ENCODE measurements around the gene PNPLA8. TPM values are rescaled to one million over a fixed set of nuclear protein-coding genes. Genes with fewer than 3 reads are reported as not detected.

Gene PNPLA8
- total and polyA plus RNA-seq, 2 of the 4 experiments (the other 2 are of a cell fraction): 7.0 to 14.5 TPM

GRCh38 chr7:108541478-108541877, 15.5 kb upstream of the PNPLA8 start:
- Histone ChIP-seq H3K27me3 (ENCODE audit: control insufficient read depth, insufficient read depth, low read length) (no peaks in the 10 kb centered on the region), H2AK5ac (ENCODE audit: low read depth, low read length) (no peak overlapping the region), H3K14ac (replicated peaks; ENCODE audit: low read depth, low read length) (no peak overlapping the region), H4K5ac (ENCODE audit: low read depth, low read length) (no peak overlapping the region), H2BK15ac (ENCODE audit: low read depth, low read length) (no peak overlapping the region), H3K4me2 (ENCODE audit: low read depth, low read length) (no peak overlapping the region), H3K36me3 (ENCODE audit: control insufficient read depth, insufficient read depth, low read length) (no peaks in the 10 kb centered on the region), H3K23ac (ENCODE audit: low read depth, low read length) (no peak overlapping the region), H3K27ac (ENCODE audit: insufficient read depth, low read length) (no peak overlapping the region), H3K18ac (ENCODE audit: low read depth, low read length) (no peak overlapping the region), H2AFZ (replicated peaks; ENCODE audit: low read length, poor library complexity) (no peak overlapping the region), H3K9me1 (ENCODE audit: insufficient read depth, low read length) (no peaks in the 10 kb centered on the region), H2BK5ac (ENCODE audit: low read depth, low read length, poor library complexity, severe bottlenecking) (no peak overlapping the region), H2BK20ac (ENCODE audit: low read depth, low read length) (no peak overlapping the region), H3K9me3 (ENCODE audit: control insufficient read depth, insufficient read depth, low read length) (no peaks in the 10 kb centered on the region), H2AK9ac (replicated peaks; ENCODE audit: low read depth, low read length, poor library complexity) (no peak overlapping the region), H3K4ac (ENCODE audit: low read depth, low read length) (no peak overlapping the region), H3K9ac (ENCODE audit: low read depth, low read length) (no peak overlapping the region), H4K91ac (ENCODE audit: insufficient read depth, low read depth, low read length) (no peak overlapping the region), H2BK120ac (ENCODE audit: low read depth, low read length) (no peak overlapping the region), H3K4me3 (ENCODE audit: insufficient read depth, low read depth, low read length) (no peak overlapping the region), H3K56ac (ENCODE audit: extremely low read depth, insufficient read depth, low read length) (no peak overlapping the region), H3K4me1 (ENCODE audit: control insufficient read depth, insufficient read depth, low read length) (no peaks in the 10 kb centered on the region), H3K79me1 (ENCODE audit: low read depth in 1 of 2, low read length in 2 of 2) (no peaks in the 10 kb centered on the region), H4K20me1 (ENCODE audit: insufficient read depth, low read length) (no peaks in the 10 kb centered on the region), H4K8ac (ENCODE audit: low read depth in 2 of 2, low read length in 2 of 2) (no peak overlapping the region)
- in situ Hi-C loops (cut with MboI; ENCODE audit: low sequenced_read_pairs) (no loop called here), dilution Hi-C loops (cut with HindIII; ENCODE audit: low sequenced_read_pairs, unreplicated experiment) (no loop called here), intact Hi-C loops (cut with micrococcal nuclease) (no loop called here)
- no peak for ATAC-seq (ENCODE audit: low read depth)
- WGBS, 2 experiments (ENCODE audit: extremely low coverage in 2 of 2, insufficient read length in 1 of 2): no CpG with 5 or more reads among the region's 2 CpGs
- TF ChIP-seq CEBPB (IDR thresholded peaks at IDR 0.05; ENCODE audit: low read depth, low read length) (no peak), SMC3 (IDR thresholded peaks at IDR 0.05; ENCODE audit: low read depth, low read length) (no peak), NFE2L2 (IDR thresholded peaks at IDR 0.05; ENCODE audit: low read depth, low read length) (no peak), CTCF (conservative IDR thresholded peaks at IDR 0.05; ENCODE audit: low read depth, low read length) (no peak), MAFK (IDR thresholded peaks at IDR 0.05; ENCODE audit: low read depth, low read length) (no peak), USF2 (IDR thresholded peaks at IDR 0.05; ENCODE audit: low read depth, low read length) (no peak), CHD1 (IDR thresholded peaks at IDR 0.05; ENCODE audit: low read depth, low read length) (no peak), MAZ (IDR thresholded peaks at IDR 0.05; ENCODE audit: borderline replicate concordance, low read depth, low read length) (no peak), RFX5 (IDR thresholded peaks at IDR 0.05; ENCODE audit: low read depth, low read length) (no peak), FOS (IDR thresholded peaks at IDR 0.05; ENCODE audit: low read depth, low read length) (no peak), POLR2A (IDR thresholded peaks at IDR 0.05; ENCODE audit: low read depth, low read length) (no peak), ELK1 (IDR thresholded peaks at IDR 0.05; ENCODE audit: borderline replicate concordance, low read depth, low read length) (no peak), RCOR1 (IDR thresholded peaks at IDR 0.05; ENCODE audit: insufficient replicate concordance, low read length) (no peak), BHLHE40 (IDR thresholded peaks at IDR 0.05; ENCODE audit: low read depth, low read length) (no peak), RAD21 (IDR thresholded peaks at IDR 0.05; ENCODE audit: low read length) (no peak), MXI1 (IDR thresholded peaks at IDR 0.05; ENCODE audit: borderline replicate concordance, low read depth, low read length) (no peak)
- CTCF ChIA-PET: no interaction called here
- POLR2A ChIA-PET (ENCODE audit: unreplicated experiment): no interaction called here
- DNase-seq: no peak
- BruUV-seq (replicated peaks): no TSS peak

All from IMR-90 (cell line).